Measurements from ENCODE around the gene P2RY2. TPM values are rescaled to one million over a fixed set of nuclear protein-coding genes. Genes with fewer than 3 reads are reported as not detected.
A peak's percentile ranks its signal among the peaks of the same experiment; 100 is the strongest.

P2RY2 gene
- total and polyA plus RNA-seq, 11 donors, result 8.5 to 28.3 (median 14.7) TPM

- ATAC-seq (peak in 3 of 4 donors; percentile 55 to 76 (median 73)), DNase-seq (peak in 3 of 5 donors; percentile 41 to 70 (median 68))
- Histone ChIP-seq H3K27ac (peak overlapping the region in 1 of 12 donors; percentile 38), H3K36me3 (no peaks in the 10 kb centered on the region), H3K4me1 (peaks cover 0 to 46% (median 0%) of the 10 kb centered on the region in 12 donors), H3K9me3 (no peaks in the 10 kb centered on the region), H3K4me3 (no peak overlapping the region), H3K27me3 (no peaks in the 10 kb centered on the region)
- 87 to 92% (median 89%) methylated on average over 5 to 8 of the region's 8 CpGs for WGBS, 4 donors
- TF ChIP-seq CTCF (IDR thresholded peaks at IDR 0.05), result no peak
- intact Hi-C loops (cut with DNase I), result no loop called here
These were observed 13.4 kb upstream of the P2RY2 start for GRCh38 chr11:73204711-73205121.

GRCh38 chr11:73205661-73206343 is 12.3 kb upstream of the P2RY2 start:
- 86 to 88% (median 87%) methylated on average over 5 of the region's 5 CpGs for WGBS, 4 donors
- TF ChIP-seq CTCF (IDR thresholded peaks at IDR 0.05) (no peak), POLR2A (IDR thresholded peaks at IDR 0.05) (no peak)
- ATAC-seq (no peak), DNase-seq (no peak)
- Histone ChIP-seq H3K27ac (no peak overlapping the region), H3K4me1 (peaks cover 0 to 36% (median 0%) of the 10 kb centered on the region in 12 donors), H3K9me3 (no peaks in the 10 kb centered on the region), H3K4me3 (no peak overlapping the region), H3K27me3 (no peaks in the 10 kb centered on the region), H3K36me3 (no peaks in the 10 kb centered on the region)
- intact Hi-C loops (cut with DNase I), result no loop called here

GRCh38 chr11:73206801-73207200 is 11.3 kb upstream of the P2RY2 start:
- ATAC-seq, result no peak
- peaks cover 0 to 29% (median 0%) of the 10 kb centered on the region in 12 donors for H3K4me1 ChIP-seq
- H3K27me3 ChIP-seq, result no peaks in the 10 kb centered on the region
- WGBS, 4 donors, result 78 to 87% (median 83%) methylated on average over 2 of the region's 2 CpGs
- no peak for TF ChIP-seq POLR2A (IDR thresholded peaks at IDR 0.05)
- no peak for TF ChIP-seq CTCF (IDR thresholded peaks at IDR 0.05)
- H3K27ac ChIP-seq, result no peak overlapping the region
- H3K9me3 ChIP-seq, result no peaks in the 10 kb centered on the region
- intact Hi-C loops (cut with DNase I), result no loop called here
- no peak overlapping the region for H3K4me3 ChIP-seq
- H3K36me3 ChIP-seq, result no peaks in the 10 kb centered on the region
- no peak for DNase-seq

DNA sequence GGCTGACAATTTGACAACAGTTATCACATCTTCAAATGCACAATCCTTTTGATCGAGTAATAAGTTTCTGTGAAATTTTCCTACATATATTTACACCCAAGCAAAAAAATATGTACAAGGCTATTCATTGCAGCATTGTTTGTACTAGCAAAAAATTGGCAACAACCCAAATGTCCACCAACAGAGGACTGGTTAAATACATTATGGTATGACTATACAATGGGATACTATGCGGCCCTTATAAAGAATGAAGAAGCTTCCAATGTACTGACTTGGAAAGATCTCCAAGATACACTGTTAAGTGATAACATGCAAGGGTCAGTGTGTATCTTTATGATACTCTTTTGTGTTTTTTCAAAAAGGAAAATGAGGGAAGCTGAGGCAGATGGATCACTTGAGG is 8.2 kb upstream of the P2RY2 start:
- ATAC-seq (no peak), DNase-seq (no peak)
- WGBS, 4 donors, result 89 to 99% (median 96%) methylated on average over 2 of the region's 2 CpGs
- TF ChIP-seq CTCF (IDR thresholded peaks at IDR 0.05), result no peak
- TF ChIP-seq POLR2A (IDR thresholded peaks at IDR 0.05), result no peak
- H3K36me3 ChIP-seq, result no peaks in the 10 kb centered on the region
- intact Hi-C loops (cut with DNase I), result no loop called here
- no peaks in the 10 kb centered on the region for H3K27me3 ChIP-seq
- no peak overlapping the region for H3K4me3 ChIP-seq
- H3K4me1 ChIP-seq, result peaks cover 0 to 26% (median 0%) of the 10 kb centered on the region in 12 donors
- no peaks in the 10 kb centered on the region for H3K9me3 ChIP-seq
- no peak overlapping the region for H3K27ac ChIP-seq

Measured in heart left ventricle (tissue), 16 donors.